Keratinocyte (primary cell): Measurements from ENCODE around the gene PAQR8.

Experiments
- CTCF ChIP-seq, 3 experiments: IDR thresholded peaks in 1 of 3; conservative IDR thresholded peaks in 1 of 3; optimal IDR thresholded peaks in 1 of 3; 2 replicates in 2 of 3; 3 replicates in 1 of 3; pipeline versions ENCODE3 to v1.5.1; 2011; ENCODE audit warnings: low read length in 3 of 3, mild to moderate bottlenecking in 3 of 3, moderate library complexity in 2 of 3, control low read depth in 1 of 3, inconsistent platforms in 1 of 3; ENCODE audit not compliant: insufficient read depth in 2 of 3; ENCODE audit errors: extremely low read depth in 1 of 3
- EZH2 ChIP-seq: IDR thresholded peaks from one replicate; pipeline ENCODE4 v1.6.1; 2012; ENCODE audit warnings: inconsistent platforms, mild to moderate bottlenecking, low read length, moderate library complexity

GRCh38 chr6:52377538-52378221 is 15.7 kb downstream of the PAQR8 start:
- TF ChIP-seq CTCF (optimal IDR thresholded peaks at IDR 0.05 in 1 of 3, IDR thresholded peaks at IDR 0.05 in 1 of 3, conservative IDR thresholded peaks at IDR 0.05 in 1 of 3; ENCODE audit: extremely low read depth in 1 of 3, insufficient read depth in 2 of 3, low read length in 3 of 3): no peak
- no peak for TF ChIP-seq EZH2
